GM23338 (cell line): ENCODE measurements around the gene CEP43. TPM values are rescaled to one million over a fixed set of nuclear protein-coding genes. Genes with fewer than 3 reads are reported as not detected.

Experiments
- ATAC-seq: fragments of 200-7000 bp; cut with Tn5 transposase; 3 replicates; pipeline ENCODE4 v1.9.1; 2020
- DNase-seq: peaks from one replicate; pipeline ENCODE4 v3.0.0-alpha.2; 2015; ENCODE audit warnings: low spot score
- H2AFZ ChIP-seq: fragments of 200-600 bp; sonication (generic); 2 replicates; pipeline ENCODE4 v1.8.0; 2016; ENCODE audit warnings: antibody characterized with exemption, mild to moderate bottlenecking, moderate library complexity
- H3F3A ChIP-seq: fragments of 200-600 bp; sonication (generic); replicated peaks from 2 replicates; pipeline ENCODE4 v1.8.0; 2017; ENCODE audit warnings: antibody characterized with exemption, mixed run types, low read depth
- H3K27ac ChIP-seq: fragments of 200-600 bp; sonication (generic); 2 replicates; pipeline ENCODE4 v1.6.1; 2016; ENCODE audit warnings: low read depth
- H3K27me3 ChIP-seq: fragments of 200-600 bp; sonication (generic); 2 replicates; pipeline ENCODE4 v1.8.0; 2016; ENCODE audit warnings: mild to moderate bottlenecking, mixed run types, moderate library complexity; ENCODE audit not compliant: insufficient read depth
- H3K36me3 ChIP-seq: fragments of 200-600 bp; sonication (generic); 2 replicates; pipeline ENCODE4 v1.8.0; 2016; ENCODE audit warnings: mild to moderate bottlenecking; ENCODE audit not compliant: insufficient read depth
- H3K4me1 ChIP-seq: fragments of 200-600 bp; sonication (generic); 2 replicates; pipeline ENCODE4 v1.8.0; 2016; ENCODE audit warnings: mild to moderate bottlenecking, moderate library complexity; ENCODE audit not compliant: insufficient read depth
- H3K4me2 ChIP-seq: fragments of 200-600 bp; sonication (generic); 2 replicates; pipeline ENCODE4 v1.7.1; 2017; ENCODE audit warnings: mixed run types
- H3K4me3 ChIP-seq: fragments of 200-600 bp; sonication (generic); 2 replicates; pipeline ENCODE4 v1.6.1; 2016; ENCODE audit warnings: mixed run types
- H3K79me2 ChIP-seq: fragments of 200-600 bp; sonication (generic); replicated peaks from 2 replicates; pipeline ENCODE4 v1.8.0; 2017; ENCODE audit warnings: mild to moderate bottlenecking; ENCODE audit not compliant: insufficient read depth
- H3K9me2 ChIP-seq: fragments of 200-600 bp; sonication (generic); 2 replicates; pipeline ENCODE4 v1.8.0; 2017; ENCODE audit not compliant: insufficient read depth
- H4K20me1 ChIP-seq: fragments of 200-600 bp; sonication (generic); replicated peaks from 2 replicates; pipeline ENCODE4 v1.8.0; 2017; ENCODE audit warnings: mild to moderate bottlenecking; ENCODE audit not compliant: insufficient read depth
- H3K27ac Mint-ChIP-seq: 2 replicates; pipeline ENCODE4 v1.8.0; 2020; ENCODE audit warnings: inconsistent platforms, mild to moderate bottlenecking, moderate library complexity, mixed read lengths
- H3K27me3 Mint-ChIP-seq: 3 replicates; pipeline ENCODE4 v1.8.0; 2022; ENCODE audit warnings: low read depth, mild to moderate bottlenecking, moderate library complexity, mixed read lengths, inconsistent platforms; ENCODE audit not compliant: insufficient read depth, poor library complexity
- H3K36me3 Mint-ChIP-seq: 3 replicates; pipeline ENCODE4 v1.8.0; 2021; ENCODE audit warnings: low read depth, mild to moderate bottlenecking, inconsistent platforms, moderate library complexity, mixed read lengths
- H3K4me1 Mint-ChIP-seq: 3 replicates; pipeline ENCODE4 v1.8.0; 2020; ENCODE audit warnings: mild to moderate bottlenecking, inconsistent platforms, mixed read lengths
- H3K4me3 Mint-ChIP-seq: 3 replicates; pipeline ENCODE4 v1.8.0; 2021; ENCODE audit warnings: moderate library complexity, mild to moderate bottlenecking, inconsistent platforms, mixed read lengths
- H3K9me3 Mint-ChIP-seq: 3 replicates; pipeline ENCODE4 v1.8.0; 2020; ENCODE audit warnings: moderate library complexity, mild to moderate bottlenecking, inconsistent platforms, mixed read lengths
- CREB1 ChIP-seq: fragments of 250-450 bp; sonication (Bioruptor Pico); IDR thresholded peaks from 2 replicates; pipeline ENCODE4 v1.5.0; 2020; ENCODE audit warnings: low read depth, mild to moderate bottlenecking, moderate library complexity
- NANOG ChIP-seq: IDR thresholded peaks from 2 replicates; pipeline ENCODE4 v1.6.1; 2016; ENCODE audit warnings: antibody characterized with exemption, borderline replicate concordance
- POLR2AphosphoS5 ChIP-seq: IDR thresholded peaks from 2 replicates; pipeline ENCODE4 v1.6.1; 2016; ENCODE audit warnings: antibody characterized with exemption, low read depth
- STAT1 ChIP-seq: IDR thresholded peaks from one replicate; pipeline ENCODE4 v1.6.1; 2016; ENCODE audit warnings: antibody characterized with exemption; ENCODE audit not compliant: unreplicated experiment
- ZNF114 ChIP-seq: fragments of 250-450 bp; sonication (Bioruptor Pico); IDR thresholded peaks from 2 replicates; pipeline ENCODE4 v1.5.0; 2020; ENCODE audit warnings: mild to moderate bottlenecking, moderate library complexity
- ZNF331 ChIP-seq: fragments of 250-450 bp; sonication (Bioruptor Pico); IDR thresholded peaks from 2 replicates; pipeline ENCODE4 v1.5.0; 2020; ENCODE audit warnings: low read depth, mild to moderate bottlenecking, moderate library complexity
- polyA plus RNA-seq: library from polyadenylated mRNA; unstranded; fragments of >200 nt; fragmentation: Nextera tagmentation; extraction: Ambion mirVana; gene quantifications from 2 replicates; pipeline ENCODE4 v1.2.1, GENCODE V29; 2016
- total RNA-seq: library from RNA; depleted of rRNA; stranded (reverse); fragments of >200 nt; shearing (Covaris generic); gene quantifications from 2 replicates; pipeline ENCODE4 v1.2.3, GENCODE V29; 2014
- TF ChIP-seq, protein P1 (sequence below): IDR thresholded peaks from 2 replicates; pipeline ENCODE4 v1.6.1; 2016; ENCODE audit warnings: antibody characterized with exemption
- TF ChIP-seq, protein P2 (sequence below): fragments of 250-450 bp; sonication (Bioruptor Pico); IDR thresholded peaks from 2 replicates; pipeline ENCODE4 v1.5.0; 2020; ENCODE audit warnings: mild to moderate bottlenecking, moderate library complexity
- TF ChIP-seq, protein P3 (sequence below), 2 experiments: fragments of 200-600 bp in 1 of 2; sonication (generic) in 1 of 2; conservative IDR thresholded peaks; 2 replicates each; pipeline versions ENCODE4 v1.5.1 to v1.6.1; 2016 to 2017; ENCODE audit warnings: antibody characterized with exemption in 2 of 2, low read depth in 2 of 2, mild to moderate bottlenecking in 2 of 2, moderate library complexity in 1 of 2

Gene CEP43
- total and polyA plus RNA-seq, 2 experiments from 2014 or later, result 39.9 to 44.3 TPM

GRCh38 chr6:166952121-166952520 is 47.1 kb upstream of the CEP43 start:
- TF ChIP-seq POLR2AphosphoS5 (no peak), ZNF114 (no peak), ZNF331 (CRISPR knock-in tag) (no peak), STAT1 (no peak), NANOG (no peak), CREB1 (CRISPR knock-in tag) (no peak)
- TF ChIP-seq, protein P1, sequence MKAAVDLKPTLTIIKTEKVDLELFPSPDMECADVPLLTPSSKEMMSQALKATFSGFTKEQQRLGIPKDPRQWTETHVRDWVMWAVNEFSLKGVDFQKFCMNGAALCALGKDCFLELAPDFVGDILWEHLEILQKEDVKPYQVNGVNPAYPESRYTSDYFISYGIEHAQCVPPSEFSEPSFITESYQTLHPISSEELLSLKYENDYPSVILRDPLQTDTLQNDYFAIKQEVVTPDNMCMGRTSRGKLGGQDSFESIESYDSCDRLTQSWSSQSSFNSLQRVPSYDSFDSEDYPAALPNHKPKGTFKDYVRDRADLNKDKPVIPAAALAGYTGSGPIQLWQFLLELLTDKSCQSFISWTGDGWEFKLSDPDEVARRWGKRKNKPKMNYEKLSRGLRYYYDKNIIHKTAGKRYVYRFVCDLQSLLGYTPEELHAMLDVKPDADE, result no peak
- TF ChIP-seq, protein P2, sequence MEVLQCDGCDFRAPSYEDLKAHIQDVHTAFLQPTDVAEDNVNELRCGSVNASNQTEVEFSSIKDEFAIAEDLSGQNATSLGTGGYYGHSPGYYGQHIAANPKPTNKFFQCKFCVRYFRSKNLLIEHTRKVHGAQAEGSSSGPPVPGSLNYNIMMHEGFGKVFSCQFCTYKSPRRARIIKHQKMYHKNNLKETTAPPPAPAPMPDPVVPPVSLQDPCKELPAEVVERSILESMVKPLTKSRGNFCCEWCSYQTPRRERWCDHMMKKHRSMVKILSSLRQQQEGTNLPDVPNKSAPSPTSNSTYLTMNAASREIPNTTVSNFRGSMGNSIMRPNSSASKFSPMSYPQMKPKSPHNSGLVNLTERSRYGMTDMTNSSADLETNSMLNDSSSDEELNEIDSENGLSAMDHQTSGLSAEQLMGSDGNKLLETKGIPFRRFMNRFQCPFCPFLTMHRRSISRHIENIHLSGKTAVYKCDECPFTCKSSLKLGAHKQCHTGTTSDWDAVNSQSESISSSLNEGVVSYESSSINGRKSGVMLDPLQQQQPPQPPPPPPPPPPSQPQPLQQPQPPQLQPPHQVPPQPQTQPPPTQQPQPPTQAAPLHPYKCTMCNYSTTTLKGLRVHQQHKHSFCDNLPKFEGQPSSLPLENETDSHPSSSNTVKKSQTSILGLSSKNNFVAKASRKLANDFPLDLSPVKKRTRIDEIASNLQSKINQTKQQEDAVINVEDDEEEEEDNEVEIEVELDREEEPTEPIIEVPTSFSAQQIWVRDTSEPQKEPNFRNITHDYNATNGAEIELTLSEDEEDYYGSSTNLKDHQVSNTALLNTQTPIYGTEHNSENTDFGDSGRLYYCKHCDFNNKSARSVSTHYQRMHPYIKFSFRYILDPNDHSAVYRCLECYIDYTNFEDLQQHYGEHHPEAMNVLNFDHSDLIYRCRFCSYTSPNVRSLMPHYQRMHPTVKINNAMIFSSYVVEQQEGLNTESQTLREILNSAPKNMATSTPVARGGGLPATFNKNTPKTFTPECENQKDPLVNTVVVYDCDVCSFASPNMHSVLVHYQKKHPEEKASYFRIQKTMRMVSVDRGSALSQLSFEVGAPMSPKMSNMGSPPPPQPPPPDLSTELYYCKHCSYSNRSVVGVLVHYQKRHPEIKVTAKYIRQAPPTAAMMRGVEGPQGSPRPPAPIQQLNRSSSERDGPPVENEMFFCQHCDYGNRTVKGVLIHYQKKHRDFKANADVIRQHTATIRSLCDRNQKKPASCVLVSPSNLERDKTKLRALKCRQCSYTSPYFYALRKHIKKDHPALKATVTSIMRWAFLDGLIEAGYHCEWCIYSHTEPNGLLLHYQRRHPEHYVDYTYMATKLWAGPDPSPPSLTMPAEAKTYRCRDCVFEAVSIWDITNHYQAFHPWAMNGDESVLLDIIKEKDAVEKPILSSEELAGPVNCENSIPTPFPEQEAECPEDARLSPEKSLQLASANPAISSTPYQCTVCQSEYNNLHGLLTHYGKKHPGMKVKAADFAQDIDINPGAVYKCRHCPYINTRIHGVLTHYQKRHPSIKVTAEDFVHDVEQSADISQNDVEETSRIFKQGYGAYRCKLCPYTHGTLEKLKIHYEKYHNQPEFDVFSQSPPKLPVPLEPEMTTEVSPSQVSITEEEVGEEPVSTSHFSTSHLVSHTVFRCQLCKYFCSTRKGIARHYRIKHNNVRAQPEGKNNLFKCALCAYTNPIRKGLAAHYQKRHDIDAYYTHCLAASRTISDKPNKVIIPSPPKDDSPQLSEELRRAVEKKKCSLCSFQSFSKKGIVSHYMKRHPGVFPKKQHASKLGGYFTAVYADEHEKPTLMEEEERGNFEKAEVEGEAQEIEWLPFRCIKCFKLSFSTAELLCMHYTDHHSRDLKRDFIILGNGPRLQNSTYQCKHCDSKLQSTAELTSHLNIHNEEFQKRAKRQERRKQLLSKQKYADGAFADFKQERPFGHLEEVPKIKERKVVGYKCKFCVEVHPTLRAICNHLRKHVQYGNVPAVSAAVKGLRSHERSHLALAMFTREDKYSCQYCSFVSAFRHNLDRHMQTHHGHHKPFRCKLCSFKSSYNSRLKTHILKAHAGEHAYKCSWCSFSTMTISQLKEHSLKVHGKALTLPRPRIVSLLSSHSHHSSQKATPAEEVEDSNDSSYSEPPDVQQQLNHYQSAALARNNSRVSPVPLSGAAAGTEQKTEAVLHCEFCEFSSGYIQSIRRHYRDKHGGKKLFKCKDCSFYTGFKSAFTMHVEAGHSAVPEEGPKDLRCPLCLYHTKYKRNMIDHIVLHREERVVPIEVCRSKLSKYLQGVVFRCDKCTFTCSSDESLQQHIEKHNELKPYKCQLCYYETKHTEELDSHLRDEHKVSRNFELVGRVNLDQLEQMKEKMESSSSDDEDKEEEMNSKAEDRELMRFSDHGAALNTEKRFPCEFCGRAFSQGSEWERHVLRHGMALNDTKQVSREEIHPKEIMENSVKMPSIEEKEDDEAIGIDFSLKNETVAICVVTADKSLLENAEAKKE (CRISPR knock-in tag), result no peak
- TF ChIP-seq, protein P3, sequence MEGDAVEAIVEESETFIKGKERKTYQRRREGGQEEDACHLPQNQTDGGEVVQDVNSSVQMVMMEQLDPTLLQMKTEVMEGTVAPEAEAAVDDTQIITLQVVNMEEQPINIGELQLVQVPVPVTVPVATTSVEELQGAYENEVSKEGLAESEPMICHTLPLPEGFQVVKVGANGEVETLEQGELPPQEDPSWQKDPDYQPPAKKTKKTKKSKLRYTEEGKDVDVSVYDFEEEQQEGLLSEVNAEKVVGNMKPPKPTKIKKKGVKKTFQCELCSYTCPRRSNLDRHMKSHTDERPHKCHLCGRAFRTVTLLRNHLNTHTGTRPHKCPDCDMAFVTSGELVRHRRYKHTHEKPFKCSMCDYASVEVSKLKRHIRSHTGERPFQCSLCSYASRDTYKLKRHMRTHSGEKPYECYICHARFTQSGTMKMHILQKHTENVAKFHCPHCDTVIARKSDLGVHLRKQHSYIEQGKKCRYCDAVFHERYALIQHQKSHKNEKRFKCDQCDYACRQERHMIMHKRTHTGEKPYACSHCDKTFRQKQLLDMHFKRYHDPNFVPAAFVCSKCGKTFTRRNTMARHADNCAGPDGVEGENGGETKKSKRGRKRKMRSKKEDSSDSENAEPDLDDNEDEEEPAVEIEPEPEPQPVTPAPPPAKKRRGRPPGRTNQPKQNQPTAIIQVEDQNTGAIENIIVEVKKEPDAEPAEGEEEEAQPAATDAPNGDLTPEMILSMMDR (conservative IDR thresholded peaks at IDR 0.05; ENCODE audit: low read depth in 2 of 2), result no peak
- ATAC-seq (no peak), DNase-seq (no peak)
- Mint-ChIP-seq H3K9me3 (peaks cover 18% of the 10 kb centered on the region), H3K27ac (no peak overlapping the region), H3K4me3 (no peak overlapping the region), H3K27me3 (peaks cover 5% of the 10 kb centered on the region), H3K36me3 (peaks cover 37% of the 10 kb centered on the region), H3K4me1 (peaks cover 11% of the 10 kb centered on the region)
- Histone ChIP-seq H3K4me2 (no peak overlapping the region), H3K4me1 (peaks cover 11% of the 10 kb centered on the region), H3F3A (no peaks in the 10 kb centered on the region), H3K36me3 (no peaks in the 10 kb centered on the region; the same call in 1 of the 2 replicates), H3K9me2 (no peaks in the 10 kb centered on the region), H3K4me3 (no peak overlapping the region), H2AFZ (no peak overlapping the region), H3K27ac (no peak overlapping the region), H4K20me1 (no peaks in the 10 kb centered on the region; the same call in 1 of the 2 replicates), H3K27me3 (peaks cover 4% of the 10 kb centered on the region; the same call in 1 of the 2 replicates), H3K79me2 (peaks cover 6% of the 10 kb centered on the region; the same call in 1 of the 2 replicates)
